GM12878 (cell line): ENCODE results near the gene ADAMTS2. TPM values are rescaled to one million over a fixed set of nuclear protein-coding genes. Genes with fewer than 3 reads are reported as not detected.

Experiments used
- ATAC-seq: fragments of 200-7000 bp; cut with Tn5 transposase; 3 replicates; pipeline ENCODE4 v1.9.1; 2020; ENCODE audit warnings: mild to moderate bottlenecking, moderate library complexity
- BruUV-seq: library from RNA; stranded (reverse); fragments of 400-500 nt; replicated peaks from 2 replicates; lab custom pipeline; 2021; lab: Mats Ljungman, UMichigan
- CTCF ChIA-PET: fragments of 300-600 bp; sonication (Branson Sonifier 250); formaldehyde crosslinking; extraction: SDS; loops from one replicate; lab custom pipeline; 2021; ENCODE audit warnings: inconsistent platforms; lab: Yijun Ruan, JAX
- POLR2A ChIA-PET: fragments of 350-600 bp; formaldehyde crosslinking; extraction: SDS; loops from one replicate; lab custom pipeline; 2021; ENCODE audit warnings: inconsistent platforms; lab: Charles Lee
- RAD21 ChIA-PET: fragments of 300-600 bp; sonication (Branson Sonifier 250); formaldehyde crosslinking; loops from one replicate; lab custom pipeline; 2023; ENCODE audit warnings: antibody characterized with exemption; ENCODE audit not compliant: unreplicated experiment; lab: Charles Lee
- SMC1A ChIA-PET: fragments of 300-600 bp; sonication (Branson Sonifier 250); formaldehyde crosslinking; loops from one replicate; lab custom pipeline; 2023; ENCODE audit not compliant: unreplicated experiment, uncharacterized antibody; lab: Charles Lee
- DNase-seq: peaks from one replicate; pipeline ENCODE4 v3.0.0-alpha.2; 2011; ENCODE audit warnings: low read depth, low spot score
- FAIRE-seq: peaks from 3 replicates; lab custom pipeline; 2011; peaks lifted over from hg19 to GRCh38; lab: Jason Lieb, UNC
- H2AFZ ChIP-seq: 2 replicates; pipeline ENCODE4 v1.6.0; 2011; ENCODE audit warnings: low read depth, low read length, control low read depth; ENCODE audit not compliant: control insufficient read depth
- H3K27ac ChIP-seq: 2 replicates; pipeline ENCODE4 v1.5.1; 2011; ENCODE audit warnings: control low read depth; ENCODE audit not compliant: control insufficient read depth, insufficient read depth
- H3K27me3 ChIP-seq, 2 experiments: replicated peaks in 1 of 2; 2 replicates each; pipeline versions ENCODE4 v1.6.0 to v1.6.1; 2011; ENCODE audit warnings: low read length in 1 of 2; ENCODE audit not compliant: control insufficient read depth in 2 of 2, insufficient read depth in 2 of 2
- H3K36me3 ChIP-seq, 2 experiments: 2 replicates each; pipeline ENCODE4 v1.5.1; 2011; ENCODE audit warnings: low read length in 1 of 2; ENCODE audit not compliant: control insufficient read depth in 2 of 2, insufficient read depth in 2 of 2
- H3K4me1 ChIP-seq: 2 replicates; pipeline ENCODE4 v1.6.1; 2011; ENCODE audit warnings: mild to moderate bottlenecking, low read length, moderate library complexity, mixed read lengths; ENCODE audit not compliant: control insufficient read depth, insufficient read depth
- H3K4me2 ChIP-seq: 2 replicates; pipeline ENCODE4 v1.6.0; 2011; ENCODE audit warnings: control low read depth; ENCODE audit not compliant: control insufficient read depth, insufficient read depth
- H3K4me3 ChIP-seq: fragments of 200-600 bp; sonication (generic); 2 replicates; pipeline ENCODE4 v1.5.1; 2016
- H3K79me2 ChIP-seq: 2 replicates; pipeline ENCODE4 v1.6.0; 2011; ENCODE audit warnings: low read length; ENCODE audit not compliant: control insufficient read depth, insufficient read depth
- H3K9ac ChIP-seq: 2 replicates; pipeline ENCODE4 v1.8.0; 2011; ENCODE audit warnings: low read length, control low read depth, mixed read lengths; ENCODE audit not compliant: control insufficient read depth, insufficient read depth
- H3K9me3 ChIP-seq: replicated peaks from 3 replicates; pipeline ENCODE4 v1.5.1; 2011; ENCODE audit warnings: mild to moderate bottlenecking, low read length; ENCODE audit not compliant: control insufficient read depth, insufficient read depth
- H4K20me1 ChIP-seq: 2 replicates; pipeline ENCODE4 v1.6.0; 2011; ENCODE audit not compliant: control insufficient read depth, insufficient read depth
- CBX3 ChIP-seq: fragments of 200-600 bp; sonication (generic); IDR thresholded peaks from 2 replicates; pipeline ENCODE4 v1.6.1; 2016; ENCODE audit warnings: low read depth, borderline replicate concordance
- GABPA ChIP-seq: IDR thresholded peaks from 2 replicates; pipeline ENCODE4 v1.6.1; 2014; ENCODE audit warnings: antibody characterized with exemption, low read depth, mild to moderate bottlenecking, inconsistent platforms
- KLF5 ChIP-seq: fragments of 450-650 bp; IDR thresholded peaks from 2 replicates; pipeline ENCODE4 v1.6.1; 2014; ENCODE audit warnings: mild to moderate bottlenecking; ENCODE audit not compliant: partially characterized antibody
- NFIC ChIP-seq: IDR thresholded peaks from 2 replicates; pipeline ENCODE4 v1.6.1; 2012; ENCODE audit warnings: low read depth, mild to moderate bottlenecking, inconsistent platforms, low read length, moderate library complexity
- SMAD5 ChIP-seq: IDR thresholded peaks from 2 replicates; pipeline ENCODE4 v1.6.1; 2016; ENCODE audit warnings: antibody characterized with exemption, low read depth
- WGBS: methylation state at CpG from one replicate; pipeline ENCODE4 v1.1.6; 2016; ENCODE audit warnings: low lambda C conversion rate; ENCODE audit not compliant: insufficient replicate concordance, insufficient coverage; ENCODE audit errors: missing lambda C conversion rate; 5-methylcytosine and 5-hydroxymethylcytosine counted together
- in situ Hi-C: fragments of 300-500 bp; cut with MboI; formaldehyde crosslinking; loops from 9 replicates; pipeline ENCODE4 v1.14.3; 2018; ENCODE audit warnings: mixed read lengths
- intact Hi-C: fragments of 100-400 bp; cut with micrococcal nuclease; formaldehyde crosslinking; loops from one replicate; pipeline ENCODE4 v1.14.2; 2022; ENCODE audit not compliant: unreplicated experiment
- polyA plus RNA-seq, 11 experiments: library from polyadenylated mRNA; depleted of rRNA in 4 of 11; unstranded in 6 of 11; stranded (reverse) in 5 of 11; fragments of >200 nt; fragmentation: Nextera tagmentation in 4 of 11; fragmentation: Illumina TruSeq in 1 of 11; extraction: Ambion mirVana in 4 of 11; extraction: Trizol in 1 of 11; gene quantifications; 1 replicate in 1 of 11; 2 replicates in 10 of 11; pipeline versions ENCODE4 v1.2.1 to v1.2.3, GENCODE V29; 2011 to 2016; ENCODE audit warnings: inconsistent platforms in 2 of 11, missing spikeins in 2 of 11, low read depth in 1 of 11
- total RNA-seq, 4 experiments: library from RNA; depleted of rRNA in 3 of 4; stranded (reverse); fragments of >200 nt in 3 of 4; fragmentation: Illumina TruSeq in 1 of 4; extraction: Trizol in 1 of 4; gene quantifications; 2 replicates each; pipeline versions ENCODE4 v1.2.1 to v1.2.3, GENCODE V29; 2013 to 2021
- TF ChIP-seq, protein P1 (sequence below): IDR thresholded peaks from 2 replicates; pipeline ENCODE4 v1.6.1; 2012; ENCODE audit warnings: low read length, inconsistent platforms
- TF ChIP-seq, protein P2 (sequence below): IDR thresholded peaks from 2 replicates; pipeline ENCODE4 v1.6.1; 2011; ENCODE audit warnings: mild to moderate bottlenecking, low read depth, low read length, moderate library complexity; ENCODE audit not compliant: insufficient replicate concordance

The ADAMTS2 gene
- total and polyA plus RNA-seq, 10 of the 15 experiments (the other 5 are each of a cell fraction or from before 2014, with no cell fraction given), result 0.03 to 0.05 TPM; not detected in 8

DNA sequence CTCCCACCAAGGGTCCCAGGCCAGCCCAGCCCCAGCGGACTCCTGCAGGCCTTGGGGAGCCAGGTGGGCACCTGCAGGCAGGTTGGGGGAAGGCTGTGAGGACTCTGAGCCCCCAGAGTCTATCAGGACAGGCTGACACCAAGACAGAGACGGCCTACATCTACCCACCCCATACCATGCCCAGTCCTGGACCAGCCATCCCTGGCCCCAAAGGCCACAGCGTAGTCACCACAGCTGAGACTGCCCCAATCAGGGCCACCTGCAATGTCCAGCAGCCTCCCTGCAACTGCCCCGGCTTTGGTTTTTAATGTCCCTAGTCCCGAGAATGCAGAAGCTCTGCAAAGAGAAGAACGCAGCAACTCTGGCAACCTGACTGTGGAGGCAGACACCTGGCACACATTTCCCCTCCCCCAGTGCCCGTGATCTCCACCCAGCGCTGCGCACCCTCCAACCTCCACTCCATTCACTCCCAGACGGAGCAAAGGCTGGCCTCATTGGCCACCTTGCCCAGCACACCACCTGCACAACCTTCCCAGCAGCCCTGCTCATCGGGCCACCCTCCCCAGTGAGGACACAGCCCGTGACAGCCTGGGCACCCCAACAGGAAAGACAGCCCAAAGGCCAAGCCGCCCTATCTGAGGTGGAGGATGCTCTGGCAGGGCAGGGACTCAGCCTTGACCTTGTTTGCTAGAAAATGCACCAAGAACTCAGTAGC is 14.9 kb downstream of the ADAMTS2 start (continued):
- TF ChIP-seq, protein P1, sequence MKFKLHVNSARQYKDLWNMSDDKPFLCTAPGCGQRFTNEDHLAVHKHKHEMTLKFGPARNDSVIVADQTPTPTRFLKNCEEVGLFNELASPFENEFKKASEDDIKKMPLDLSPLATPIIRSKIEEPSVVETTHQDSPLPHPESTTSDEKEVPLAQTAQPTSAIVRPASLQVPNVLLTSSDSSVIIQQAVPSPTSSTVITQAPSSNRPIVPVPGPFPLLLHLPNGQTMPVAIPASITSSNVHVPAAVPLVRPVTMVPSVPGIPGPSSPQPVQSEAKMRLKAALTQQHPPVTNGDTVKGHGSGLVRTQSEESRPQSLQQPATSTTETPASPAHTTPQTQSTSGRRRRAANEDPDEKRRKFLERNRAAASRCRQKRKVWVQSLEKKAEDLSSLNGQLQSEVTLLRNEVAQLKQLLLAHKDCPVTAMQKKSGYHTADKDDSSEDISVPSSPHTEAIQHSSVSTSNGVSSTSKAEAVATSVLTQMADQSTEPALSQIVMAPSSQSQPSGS, result no peak

DNA sequence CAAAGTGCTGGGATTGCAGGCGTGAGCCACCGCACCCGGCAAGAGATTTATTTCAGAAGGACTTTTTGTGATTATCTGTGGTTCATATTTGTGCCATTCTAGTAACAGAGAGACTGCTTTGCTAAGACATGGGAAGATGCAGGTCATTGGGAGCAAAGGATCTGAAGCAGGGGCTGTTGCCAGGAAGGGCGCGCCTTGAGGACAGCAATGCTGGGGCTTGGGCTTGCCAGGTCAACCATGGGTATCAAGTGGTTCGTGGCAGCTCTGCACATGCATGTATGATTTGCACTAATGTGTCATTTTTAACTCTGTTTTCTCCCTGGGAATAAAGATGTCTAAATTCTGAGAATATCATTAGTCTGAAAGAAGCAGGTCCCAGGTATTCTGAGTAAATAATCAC is 17.0 kb downstream of the ADAMTS2 start:
- intact Hi-C loops, result no loop called here
- SMC1A ChIA-PET, result no interaction called here
- RAD21 ChIA-PET, result no interaction called here
- H3K27ac ChIP-seq, result no peak overlapping the region
- no peaks in the 10 kb centered on the region; the same call in 2 of the 3 replicates for H3K9me3 ChIP-seq
- ATAC-seq (no peak), DNase-seq (no peak)
- POLR2A ChIA-PET, result no interaction called here
- no peak overlapping the region for H3K4me2 ChIP-seq
- no peak overlapping the region for H3K4me3 ChIP-seq
- no peak overlapping the region for H3K9ac ChIP-seq
- CTCF ChIA-PET, result no interaction called here
- no peaks in the 10 kb centered on the region for H3K27me3 ChIP-seq
- TF ChIP-seq GABPA (no peak), NFIC (no peak), SMAD5 (no peak), KLF5 (no peak), CBX3 (no peak)
- TF ChIP-seq, protein P2, sequence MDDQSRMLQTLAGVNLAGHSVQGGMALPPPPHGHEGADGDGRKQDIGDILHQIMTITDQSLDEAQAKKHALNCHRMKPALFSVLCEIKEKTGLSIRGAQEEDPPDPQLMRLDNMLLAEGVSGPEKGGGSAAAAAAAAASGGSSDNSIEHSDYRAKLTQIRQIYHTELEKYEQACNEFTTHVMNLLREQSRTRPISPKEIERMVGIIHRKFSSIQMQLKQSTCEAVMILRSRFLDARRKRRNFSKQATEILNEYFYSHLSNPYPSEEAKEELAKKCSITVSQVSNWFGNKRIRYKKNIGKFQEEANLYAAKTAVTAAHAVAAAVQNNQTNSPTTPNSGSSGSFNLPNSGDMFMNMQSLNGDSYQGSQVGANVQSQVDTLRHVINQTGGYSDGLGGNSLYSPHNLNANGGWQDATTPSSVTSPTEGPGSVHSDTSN, result no peak
- TF ChIP-seq, all 136 proteins: peak for 0
- 81% methylated on average over 6 of the region's 6 CpGs for WGBS
- Histone ChIP-seq H3K79me2 (no peaks in the 10 kb centered on the region), H2AFZ (no peak overlapping the region), H3K4me1 (no peaks in the 10 kb centered on the region), H3K36me3 (no peaks in the 10 kb centered on the region), H4K20me1 (no peaks in the 10 kb centered on the region)
- no TSS peak for BruUV-seq
- no peak for FAIRE-seq
- in situ Hi-C loops, result no loop called here
